Adrenal gland (tissue), 5 donors: ENCODE results near the gene STXBP5.

Source experiments
- CTCF ChIP-seq, 6 experiments: fragments of 450-650 bp in 4 of 6; fragments of 200-600 bp in 2 of 6; sonication (generic) in 1 of 6; IDR thresholded peaks; 1 replicate in 5 of 6; 2 replicates in 1 of 6; pipeline versions ENCODE4 v1.5.1 to v1.8.0; 2016 to 2021; ENCODE audit warnings: antibody characterized with exemption in 6 of 6, mild to moderate bottlenecking in 2 of 6, moderate library complexity in 1 of 6
- POLR2A ChIP-seq, 2 donors: fragments of 450-650 bp; IDR thresholded peaks; one replicate each; pipeline ENCODE4 v1.6.1; 2017; ENCODE audit warnings: antibody characterized with exemption in 2 of 2, mild to moderate bottlenecking in 2 of 2, moderate library complexity in 1 of 2
- donor health status: DM: no; HTN: no; CAD: no.

- TF ChIP-seq CTCF (IDR thresholded peaks at IDR 0.05) = no peak
- TF ChIP-seq POLR2A (IDR thresholded peaks at IDR 0.05) = no peak
These were observed 33.9 kb downstream of the STXBP5 start for GRCh38 chr6:147238164-147238563.
